Astrocyte (in vitro differentiated cells and primary cell): ENCODE measurements around the gene PFN4.
"Not testable (repeated sequence)": the region's sequence is repeated elsewhere in the genome, so short reads cannot be mapped to it uniquely, and the experiment has no call there.

Experiments
- EZH2 ChIP-seq: IDR thresholded peaks from 2 replicates; pipeline ENCODE4 v1.6.1; 2012; ENCODE audit warnings: mild to moderate bottlenecking, low read length, inconsistent platforms; ENCODE audit not compliant: insufficient read depth
- TF ChIP-seq, protein P1 (sequence below): IDR thresholded peaks from 2 replicates; pipeline ENCODE4 v1.5.1; 2011; ENCODE audit warnings: low read depth, mild to moderate bottlenecking, inconsistent platforms, low read length, moderate library complexity; ENCODE audit not compliant: insufficient read depth

GRCh38 chr2:24100732-24101131, 22.4 kb downstream of the PFN4 start:
- TF ChIP-seq, protein P1, sequence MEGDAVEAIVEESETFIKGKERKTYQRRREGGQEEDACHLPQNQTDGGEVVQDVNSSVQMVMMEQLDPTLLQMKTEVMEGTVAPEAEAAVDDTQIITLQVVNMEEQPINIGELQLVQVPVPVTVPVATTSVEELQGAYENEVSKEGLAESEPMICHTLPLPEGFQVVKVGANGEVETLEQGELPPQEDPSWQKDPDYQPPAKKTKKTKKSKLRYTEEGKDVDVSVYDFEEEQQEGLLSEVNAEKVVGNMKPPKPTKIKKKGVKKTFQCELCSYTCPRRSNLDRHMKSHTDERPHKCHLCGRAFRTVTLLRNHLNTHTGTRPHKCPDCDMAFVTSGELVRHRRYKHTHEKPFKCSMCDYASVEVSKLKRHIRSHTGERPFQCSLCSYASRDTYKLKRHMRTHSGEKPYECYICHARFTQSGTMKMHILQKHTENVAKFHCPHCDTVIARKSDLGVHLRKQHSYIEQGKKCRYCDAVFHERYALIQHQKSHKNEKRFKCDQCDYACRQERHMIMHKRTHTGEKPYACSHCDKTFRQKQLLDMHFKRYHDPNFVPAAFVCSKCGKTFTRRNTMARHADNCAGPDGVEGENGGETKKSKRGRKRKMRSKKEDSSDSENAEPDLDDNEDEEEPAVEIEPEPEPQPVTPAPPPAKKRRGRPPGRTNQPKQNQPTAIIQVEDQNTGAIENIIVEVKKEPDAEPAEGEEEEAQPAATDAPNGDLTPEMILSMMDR, result not testable (repeated sequence)
- not testable (repeated sequence) for TF ChIP-seq EZH2
